Activated B cell treated with CpG ODN at 0.5 μM for 24 hours (primary cell): ENCODE measurements around the gene SFXN1. TPM values are rescaled to one million over a fixed set of nuclear protein-coding genes. Genes with fewer than 3 reads are reported as not detected.
A peak's percentile ranks its signal among the peaks of the same experiment; 100 is the strongest.
"Not testable (repeated sequence)": the region's sequence is repeated elsewhere in the genome, so short reads cannot be mapped to it uniquely, and the experiment has no call there.

Experiments
- ATAC-seq: fragments of 200-7000 bp; cut with Tn5 transposase; one replicate; pipeline ENCODE4 v1.10.0; 2021; ENCODE audit warnings: low read depth, mild to moderate bottlenecking, moderate library complexity
- CTCF ChIA-PET: fragments of 350-600 bp; sonication (Branson Sonifier 250); formaldehyde crosslinking; loops from one replicate; lab custom pipeline; 2021; ENCODE audit warnings: antibody characterized with exemption; lab: Charles Lee
- POLR2A ChIA-PET: fragments of 350-600 bp; sonication (Branson Sonifier 250); formaldehyde crosslinking; loops from one replicate; lab custom pipeline; 2021; ENCODE audit warnings: antibody characterized with exemption; lab: Charles Lee
- DNase-seq: peaks from one replicate; pipeline ENCODE4 v3.0.0; 2022
- H3K27ac Mint-ChIP-seq: one replicate; pipeline ENCODE4 v1.8.0; 2020; ENCODE audit warnings: mixed read lengths
- H3K27me3 Mint-ChIP-seq: one replicate; pipeline ENCODE4 v1.8.0; 2021; ENCODE audit warnings: mixed read lengths
- H3K36me3 Mint-ChIP-seq: one replicate; pipeline ENCODE4 v1.8.0; 2021; ENCODE audit warnings: low read depth, mixed read lengths
- H3K4me1 Mint-ChIP-seq: one replicate; pipeline ENCODE4 v1.8.0; 2021; ENCODE audit warnings: mixed read lengths
- H3K4me3 Mint-ChIP-seq: one replicate; pipeline ENCODE4 v1.8.0; 2020; ENCODE audit warnings: mild to moderate bottlenecking, mixed read lengths
- H3K9me3 Mint-ChIP-seq: one replicate; pipeline ENCODE4 v1.8.0; 2020; ENCODE audit warnings: mixed read lengths
- intact Hi-C: fragments of 100-400 bp; cut with micrococcal nuclease; formaldehyde crosslinking; loops from one replicate; pipeline ENCODE4 v1.15.1; 2024
- total RNA-seq: library from RNA; stranded (reverse); gene quantifications from 2 replicates; pipeline ENCODE4 v1.2.3, GENCODE V29; 2022
- TF ChIP-seq, protein P1 (sequence below): fragments of 200-600 bp; IDR thresholded peaks from one replicate; pipeline ENCODE4 v1.8.0; 2022; ENCODE audit warnings: antibody characterized with exemption, mild to moderate bottlenecking

The SFXN1 gene
- total RNA-seq, 1 donor from 2014 or later: 46.9 TPM

DNA sequence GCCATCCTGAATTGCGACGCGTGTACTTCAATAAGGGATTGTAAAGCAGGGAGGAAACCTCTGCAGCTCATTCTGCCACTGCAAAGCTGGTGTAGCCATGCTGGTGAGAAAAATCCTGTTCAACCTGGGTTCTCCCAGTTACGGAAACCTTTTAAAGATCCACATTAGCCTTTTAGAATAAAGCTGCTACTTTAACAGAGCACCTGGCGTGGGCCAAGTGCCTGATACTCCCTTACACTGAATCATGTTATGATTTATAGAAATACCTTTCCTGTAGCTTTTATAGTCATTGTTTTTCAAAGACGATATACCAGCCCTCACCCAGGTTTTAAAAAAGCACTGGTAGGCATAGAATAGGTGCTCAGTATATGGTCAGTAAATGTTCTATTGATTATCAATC is 48.3 kb downstream of the SFXN1 start:
- POLR2A ChIA-PET: no interaction called here
- DNase-seq: no peak
- ATAC-seq: no peak
- Mint-ChIP-seq H3K4me3 (no peak overlapping the region), H3K4me1 (no peaks in the 10 kb centered on the region), H3K27me3 (no peaks in the 10 kb centered on the region), H3K36me3 (peaks cover 64% of the 10 kb centered on the region), H3K9me3 (no peaks in the 10 kb centered on the region), H3K27ac (no peak overlapping the region)
- TF ChIP-seq, protein P1, sequence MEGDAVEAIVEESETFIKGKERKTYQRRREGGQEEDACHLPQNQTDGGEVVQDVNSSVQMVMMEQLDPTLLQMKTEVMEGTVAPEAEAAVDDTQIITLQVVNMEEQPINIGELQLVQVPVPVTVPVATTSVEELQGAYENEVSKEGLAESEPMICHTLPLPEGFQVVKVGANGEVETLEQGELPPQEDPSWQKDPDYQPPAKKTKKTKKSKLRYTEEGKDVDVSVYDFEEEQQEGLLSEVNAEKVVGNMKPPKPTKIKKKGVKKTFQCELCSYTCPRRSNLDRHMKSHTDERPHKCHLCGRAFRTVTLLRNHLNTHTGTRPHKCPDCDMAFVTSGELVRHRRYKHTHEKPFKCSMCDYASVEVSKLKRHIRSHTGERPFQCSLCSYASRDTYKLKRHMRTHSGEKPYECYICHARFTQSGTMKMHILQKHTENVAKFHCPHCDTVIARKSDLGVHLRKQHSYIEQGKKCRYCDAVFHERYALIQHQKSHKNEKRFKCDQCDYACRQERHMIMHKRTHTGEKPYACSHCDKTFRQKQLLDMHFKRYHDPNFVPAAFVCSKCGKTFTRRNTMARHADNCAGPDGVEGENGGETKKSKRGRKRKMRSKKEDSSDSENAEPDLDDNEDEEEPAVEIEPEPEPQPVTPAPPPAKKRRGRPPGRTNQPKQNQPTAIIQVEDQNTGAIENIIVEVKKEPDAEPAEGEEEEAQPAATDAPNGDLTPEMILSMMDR: no peak
- intact Hi-C loops: no loop called here
- CTCF ChIA-PET: interaction anchor here (0.8 kb wide), 1 partner anchor 10 kb away, joined by 3 read pairs; no protein-coding TSS in a partner anchor

DNA sequence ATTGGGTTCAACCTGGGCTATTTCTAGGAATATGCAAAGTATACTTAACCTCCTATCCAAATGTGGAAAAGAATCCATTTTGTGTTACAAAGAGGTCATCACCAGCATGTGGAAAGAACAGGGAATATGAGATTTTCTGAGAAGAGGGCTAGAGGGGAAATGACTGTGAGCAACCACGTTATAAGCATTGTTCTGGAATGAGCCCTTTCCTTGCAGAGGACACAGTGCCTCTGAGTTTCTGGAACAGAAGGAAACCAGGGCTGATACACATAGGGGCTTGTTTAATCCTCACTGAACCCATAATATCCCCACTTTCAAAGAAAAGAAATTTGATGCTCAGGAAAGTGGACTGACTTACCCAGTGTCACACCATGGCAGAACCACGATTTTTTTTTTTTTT is 53.0 kb downstream of the SFXN1 start:
- peaks cover 7% of the 10 kb centered on the region for H3K4me1 Mint-ChIP-seq
- CTCF ChIA-PET: no interaction called here
- intact Hi-C loops: loop anchor here (10.0 kb wide), 1 partner anchor 173 kb away; no protein-coding TSS in a partner anchor

DNA sequence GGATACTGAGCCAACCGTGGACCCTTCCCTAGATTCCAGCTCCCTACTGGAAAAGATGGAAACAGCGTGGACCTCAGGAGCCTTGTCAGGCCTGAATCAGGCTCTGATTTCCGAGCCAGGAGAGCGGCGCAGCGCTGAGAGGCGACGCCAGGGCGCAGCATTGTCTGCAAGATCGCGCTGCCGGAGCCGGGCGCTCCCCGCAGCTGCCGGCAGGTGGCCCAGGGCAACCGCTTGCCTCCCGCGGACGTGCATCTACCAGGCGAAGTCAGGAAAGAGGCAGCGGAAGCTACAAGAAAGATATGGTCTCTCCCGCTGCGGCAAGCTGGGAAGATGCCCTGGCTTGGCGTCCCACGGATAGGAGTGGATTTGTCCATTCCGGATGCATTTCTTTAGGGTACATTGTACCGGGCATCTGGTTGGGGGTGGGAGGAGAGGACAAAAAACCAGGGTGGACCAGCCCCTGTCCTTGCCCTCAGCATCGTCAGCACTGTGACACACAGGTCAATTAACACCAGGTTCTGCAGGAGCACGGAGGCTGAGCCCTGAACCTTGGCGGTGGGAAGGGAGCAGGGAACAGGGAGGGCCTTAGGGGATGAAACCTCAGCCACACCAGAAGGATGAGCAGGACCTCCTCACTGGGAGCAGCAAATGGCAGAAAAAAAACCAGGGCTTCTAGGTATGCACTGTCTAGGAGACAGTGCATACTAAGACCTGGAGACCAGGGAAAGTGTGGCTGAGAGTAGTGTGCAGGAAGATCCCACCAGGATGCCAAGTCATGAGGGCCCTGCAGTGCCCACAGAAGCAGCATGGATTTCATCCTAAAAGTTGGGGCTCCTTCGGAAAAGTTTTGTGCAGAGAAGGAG is 55.9 kb downstream of the SFXN1 start:
- ChIA-PET CTCF (interaction anchor here (1.2 kb wide), 1 partner anchor 195 kb away, joined by 3 read pairs; no protein-coding TSS in a partner anchor), POLR2A (no interaction called here)
- H3K9me3 Mint-ChIP-seq: no peaks in the 10 kb centered on the region
- peaks cover 7% of the 10 kb centered on the region for H3K4me1 Mint-ChIP-seq
- no peaks in the 10 kb centered on the region for H3K27me3 Mint-ChIP-seq
- no peak overlapping the region for H3K4me3 Mint-ChIP-seq
- H3K27ac Mint-ChIP-seq: no peak overlapping the region
- peak; percentile 97 for ATAC-seq
- TF ChIP-seq, protein P1: peak; percentile 59
- H3K36me3 Mint-ChIP-seq: peaks cover 17% of the 10 kb centered on the region
- DNase-seq: peak; percentile 50
- intact Hi-C loops: loop anchor here (10.0 kb wide), 1 partner anchor 170 kb away; no protein-coding TSS in a partner anchor

More for the DNA sequence above, 53.0 kb downstream of the SFXN1 start:
- no peaks in the 10 kb centered on the region for H3K27me3 Mint-ChIP-seq
- TF ChIP-seq, protein P1: no peak
- no peak for DNase-seq
- POLR2A ChIA-PET: no interaction called here
- ATAC-seq: no peak
- no peak overlapping the region for H3K27ac Mint-ChIP-seq
- no peak overlapping the region for H3K4me3 Mint-ChIP-seq
- H3K9me3 Mint-ChIP-seq: no peaks in the 10 kb centered on the region
- peaks cover 36% of the 10 kb centered on the region for H3K36me3 Mint-ChIP-seq

DNA sequence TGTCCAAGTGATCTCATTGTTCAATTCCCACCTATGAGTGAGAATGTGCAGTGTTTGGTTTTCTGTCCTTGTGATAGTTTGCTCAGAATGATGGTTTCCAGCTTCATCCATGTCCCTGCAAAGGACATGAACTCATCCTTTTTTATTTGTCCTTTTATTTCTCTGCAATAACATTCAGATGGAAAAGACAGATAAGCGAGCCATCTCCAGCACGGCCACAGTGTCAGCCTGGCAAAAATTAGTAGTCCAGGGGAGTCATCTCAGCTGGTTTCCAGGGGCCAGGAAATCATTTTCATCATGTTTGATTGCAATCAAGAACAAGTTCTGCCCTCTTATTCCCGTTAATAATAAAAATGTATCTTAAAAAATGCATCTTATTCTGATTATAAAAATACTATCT is 57.0 kb downstream of the SFXN1 start:
- H3K27ac Mint-ChIP-seq, H3K9me3 Mint-ChIP-seq, H3K27me3 Mint-ChIP-seq, POLR2A ChIA-PET, ATAC-seq, H3K36me3 Mint-ChIP-seq, H3K4me3 Mint-ChIP-seq, DNase-seq, H3K4me1 Mint-ChIP-seq, CTCF ChIA-PET: not testable (repeated sequence)
- intact Hi-C loops: loop anchor here (10.0 kb wide), 1 partner anchor 169 kb away; no protein-coding TSS in a partner anchor

DNA sequence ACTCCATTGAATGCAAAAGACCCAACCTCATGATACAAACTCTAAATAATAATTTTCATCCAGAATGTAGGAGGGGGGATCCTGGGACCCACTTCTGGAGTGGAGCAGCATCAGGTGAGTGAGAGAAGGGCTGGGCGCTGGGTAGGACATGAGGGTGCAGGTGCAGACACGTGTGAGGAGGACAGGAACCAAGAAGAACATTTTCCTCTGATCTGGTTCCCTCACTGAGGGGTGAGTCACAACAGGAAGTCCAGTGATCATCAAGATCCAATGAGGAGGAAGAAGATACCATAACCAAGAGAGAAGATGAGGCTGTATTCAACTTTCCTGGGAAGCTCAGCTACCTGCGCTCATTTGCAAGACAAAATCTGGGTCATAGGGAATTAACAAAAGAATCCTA is 57.4 kb downstream of the SFXN1 start:
- DNase-seq: no peak
- TF ChIP-seq, protein P1: no peak
- H3K36me3 Mint-ChIP-seq: peaks cover 8% of the 10 kb centered on the region
- no peak for ATAC-seq
- H3K27ac Mint-ChIP-seq: no peak overlapping the region
- ChIA-PET CTCF (interaction anchor here (0.6 kb wide), 1 partner anchor 155 kb away, joined by 3 read pairs; no protein-coding TSS in a partner anchor), POLR2A (no interaction called here)
- peaks cover 7% of the 10 kb centered on the region for H3K4me1 Mint-ChIP-seq
- H3K27me3 Mint-ChIP-seq: no peaks in the 10 kb centered on the region
- intact Hi-C loops: loop anchor here (10.0 kb wide), 1 partner anchor 169 kb away; no protein-coding TSS in a partner anchor
- H3K9me3 Mint-ChIP-seq: no peaks in the 10 kb centered on the region
- no peak overlapping the region for H3K4me3 Mint-ChIP-seq
